Retina (tissue), 1 donor: ENCODE measurements around the gene ABTB2.
"Not testable (repeated sequence)": the region's sequence is repeated elsewhere in the genome, so short reads cannot be mapped to it uniquely, and the experiment has no call there.

Source experiments
- DNase-seq: peaks from one replicate; pipeline ENCODE4 v3.0.0-alpha.2; 2016

Gene ABTB2

GRCh38 chr11:34233215-34233614, 124.6 kb downstream of the ABTB2 start:
- no peak for DNase-seq

GRCh38 chr11:34232807-34233206, 125.0 kb downstream of the ABTB2 start:
- no peak for DNase-seq

- DNase-seq: no peak
Measured at GRCh38 chr11:34226210-34226609, 131.6 kb downstream of the ABTB2 start.

GRCh38 chr11:34225091-34225490, 132.7 kb downstream of the ABTB2 start:
- DNase-seq: peak; percentile 33

- no peak for DNase-seq
Measured at GRCh38 chr11:34224434-34224966, 133.3 kb downstream of the ABTB2 start.

GRCh38 chr11:34223907-34224306, 133.9 kb downstream of the ABTB2 start:
- no peak for DNase-seq

GRCh38 chr11:34223021-34223813, 134.6 kb downstream of the ABTB2 start:
- DNase-seq: peak; percentile 80

- DNase-seq: no peak
Measured at GRCh38 chr11:34222030-34222429, 135.8 kb downstream of the ABTB2 start.

GRCh38 chr11:34219941-34220370, 137.9 kb downstream of the ABTB2 start:
- no peak for DNase-seq

- DNase-seq: no peak
Measured at GRCh38 chr11:34219279-34219678, 138.5 kb downstream of the ABTB2 start.

- DNase-seq: not testable (repeated sequence)
Measured at GRCh38 chr11:34218756-34219155, 139.1 kb downstream of the ABTB2 start.

- no peak for DNase-seq
Measured at GRCh38 chr11:34218067-34218466, 139.7 kb downstream of the ABTB2 start.

GRCh38 chr11:34216706-34217105, 141.1 kb downstream of the ABTB2 start:
- DNase-seq: no peak

- no peak for DNase-seq
Measured at GRCh38 chr11:34215806-34216453, 141.9 kb downstream of the ABTB2 start.

GRCh38 chr11:34214961-34215805, 142.6 kb downstream of the ABTB2 start:
- no peak for DNase-seq

GRCh38 chr11:34213366-34213765, 144.4 kb downstream of the ABTB2 start:
- DNase-seq: no peak

- DNase-seq: no peak
Measured at GRCh38 chr11:34212566-34212965, 145.2 kb downstream of the ABTB2 start.

- no peak for DNase-seq
Measured at GRCh38 chr11:34209809-34210208, 148.0 kb downstream of the ABTB2 start.

GRCh38 chr11:34208266-34209135, 149.3 kb downstream of the ABTB2 start:
- DNase-seq: no peak

- no peak for DNase-seq
Measured at GRCh38 chr11:34207487-34208180, 150.2 kb downstream of the ABTB2 start.
